Peyer's patch (tissue), 4 donors: ENCODE measurements around the gene MCTP2. TPM values are rescaled to one million over a fixed set of nuclear protein-coding genes. Genes with fewer than 3 reads are reported as not detected.
"Not testable (repeated sequence)": the region's sequence is repeated elsewhere in the genome, so short reads cannot be mapped to it uniquely, and the experiment has no call there.

Source experiments
- DNase-seq, 3 donors: peaks; one replicate each; pipeline ENCODE4 v3.0.0-alpha.2; 2017 to 2019
- H3K27ac ChIP-seq, 4 donors: fragments of 200-600 bp; sonication (generic); one replicate each; pipeline ENCODE4 v1.5.1; 2016 to 2019
- H3K27me3 ChIP-seq, 2 donors: fragments of 200-600 bp; sonication (generic); one replicate each; pipeline ENCODE4 v1.5.1; 2019
- H3K36me3 ChIP-seq, 3 donors: fragments of 200-600 bp; sonication (generic); one replicate each; pipeline ENCODE4 v1.5.1; 2016 to 2019
- H3K4me1 ChIP-seq, 4 donors: fragments of 200-600 bp; sonication (generic); one replicate each; pipeline ENCODE4 v1.5.1; 2016 to 2019
- H3K4me3 ChIP-seq, 4 donors: fragments of 200-600 bp; sonication (generic); 1 replicate in 3 of 4; 2 replicates in 1 of 4; pipeline ENCODE4 v1.5.1; 2016 to 2019; ENCODE audit warnings: mild to moderate bottlenecking in 1 of 4
- H3K9me3 ChIP-seq, 4 donors: fragments of 200-600 bp; sonication (generic); one replicate each; pipeline ENCODE4 v1.5.1; 2016 to 2019; ENCODE audit warnings: mild to moderate bottlenecking in 1 of 4
- CTCF ChIP-seq, 6 experiments: fragments of 450-650 bp in 4 of 6; fragments of 200-600 bp in 2 of 6; sonication (generic) in 1 of 6; IDR thresholded peaks; one replicate each; pipeline ENCODE4 v1.5.1; 2017 to 2019; ENCODE audit warnings: antibody characterized with exemption in 6 of 6, mild to moderate bottlenecking in 3 of 6, moderate library complexity in 1 of 6
- POLR2A ChIP-seq, 2 donors: fragments of 450-650 bp; IDR thresholded peaks; one replicate each; pipeline ENCODE4 v1.5.1; 2017; ENCODE audit warnings: antibody characterized with exemption in 2 of 2, mild to moderate bottlenecking in 2 of 2, moderate library complexity in 2 of 2
- total RNA-seq, 4 donors: library from RNA; depleted of rRNA; stranded (reverse); fragments of >200 nt; gene quantifications; one replicate each; pipeline ENCODE4 v1.1.0, GENCODE V29; 2016

MCTP2 gene
- total RNA-seq, 4 donors from 2014 or later: 40.8 to 241 (median 74.0) TPM

GRCh38 chr15:94493176-94493575 lies 261.8 kb downstream of the MCTP2 start:
- H3K9me3 ChIP-seq: peaks cover 0 to 3% (median 0%) of the 10 kb centered on the region in 4 donors
- no peak overlapping the region for H3K27ac ChIP-seq
- no peak overlapping the region for H3K4me3 ChIP-seq
- H3K27me3 ChIP-seq: no peaks in the 10 kb centered on the region
- DNase-seq: no peak
- no peaks in the 10 kb centered on the region for H3K4me1 ChIP-seq
- no peaks in the 10 kb centered on the region for H3K36me3 ChIP-seq
- TF ChIP-seq POLR2A (IDR thresholded peaks at IDR 0.05) (no peak), CTCF (IDR thresholded peaks at IDR 0.05) (no peak)

- H3K9me3 ChIP-seq, H3K27ac ChIP-seq, DNase-seq, H3K36me3 ChIP-seq, H3K4me3 ChIP-seq, H3K27me3 ChIP-seq, H3K4me1 ChIP-seq: not testable (repeated sequence)
Measured at GRCh38 chr15:94493586-94493985, 262.2 kb downstream of the MCTP2 start.

GRCh38 chr15:94494732-94495131 lies 263.4 kb downstream of the MCTP2 start:
- no peak for DNase-seq
- TF ChIP-seq POLR2A (IDR thresholded peaks at IDR 0.05) (no peak), CTCF (IDR thresholded peaks at IDR 0.05) (no peak)
- H3K27me3 ChIP-seq: no peaks in the 10 kb centered on the region
- H3K9me3 ChIP-seq: no peaks in the 10 kb centered on the region
- no peak overlapping the region for H3K27ac ChIP-seq
- no peaks in the 10 kb centered on the region for H3K4me1 ChIP-seq
- H3K36me3 ChIP-seq: no peaks in the 10 kb centered on the region
- no peak overlapping the region for H3K4me3 ChIP-seq

GRCh38 chr15:94503293-94503692 lies 271.9 kb downstream of the MCTP2 start:
- Histone ChIP-seq H3K27me3 (no peaks in the 10 kb centered on the region), H3K4me3 (no peak overlapping the region), H3K36me3 (no peaks in the 10 kb centered on the region), H3K4me1 (no peaks in the 10 kb centered on the region), H3K27ac (no peak overlapping the region), H3K9me3 (no peaks in the 10 kb centered on the region)
- TF ChIP-seq POLR2A (IDR thresholded peaks at IDR 0.05) (no peak), CTCF (IDR thresholded peaks at IDR 0.05) (no peak)
- DNase-seq: no peak

- H3K4me3 ChIP-seq: no peak overlapping the region
- DNase-seq: no peak
- no peaks in the 10 kb centered on the region for H3K4me1 ChIP-seq
- H3K27ac ChIP-seq: no peak overlapping the region
- no peaks in the 10 kb centered on the region for H3K9me3 ChIP-seq
- H3K36me3 ChIP-seq: no peaks in the 10 kb centered on the region
- H3K27me3 ChIP-seq: no peaks in the 10 kb centered on the region
- TF ChIP-seq POLR2A (IDR thresholded peaks at IDR 0.05): no peak
Measured at GRCh38 chr15:94509259-94509658, 277.9 kb downstream of the MCTP2 start.

- DNase-seq: no peak
- Histone ChIP-seq H3K27me3 (no peaks in the 10 kb centered on the region), H3K36me3 (no peaks in the 10 kb centered on the region), H3K4me3 (no peak overlapping the region), H3K9me3 (no peaks in the 10 kb centered on the region), H3K4me1 (no peaks in the 10 kb centered on the region), H3K27ac (no peak overlapping the region)
- TF ChIP-seq POLR2A (IDR thresholded peaks at IDR 0.05) (no peak), CTCF (IDR thresholded peaks at IDR 0.05) (no peak)
Measured at GRCh38 chr15:94522125-94522524, 290.8 kb downstream of the MCTP2 start.

- Histone ChIP-seq H3K4me3 (no peak overlapping the region), H3K27ac (peak overlapping the region in 1 of 4 donors; percentile 1), H3K4me1 (no peaks in the 10 kb centered on the region)
Measured at GRCh38 chr15:94523873-94524272, 292.5 kb downstream of the MCTP2 start.

More at GRCh38 chr15:94523873-94524272, 292.5 kb downstream of the MCTP2 start:
- Histone ChIP-seq H3K36me3 (no peaks in the 10 kb centered on the region), H3K9me3 (no peaks in the 10 kb centered on the region), H3K27me3 (no peaks in the 10 kb centered on the region)
- TF ChIP-seq POLR2A (IDR thresholded peaks at IDR 0.05) (no peak), CTCF (IDR thresholded peaks at IDR 0.05) (no peak)
- DNase-seq: no peak
